ENCODE results near the gene SH3GL1.

GRCh38 chr19:4414144-4414799 lies 13.9 kb upstream of the SH3GL1 start:
- TF ChIP-seq CTCF (IDR thresholded peaks at IDR 0.05) (no peak), POLR2A (IDR thresholded peaks at IDR 0.05) (no peak)
